Activated CD8-positive, alpha-beta memory T cell treated with anti-CD3 and anti-CD28 coated beads, Interleukin-2, amount 50 U/mL, for 1 hour (primary cell): ENCODE results near the gene TRMT61B.

Experiments used
- DNase-seq: peaks from one replicate; pipeline ENCODE4 v3.0.0-alpha.2; 2020; ENCODE audit errors: extremely low read depth

The TRMT61B gene

DNA sequence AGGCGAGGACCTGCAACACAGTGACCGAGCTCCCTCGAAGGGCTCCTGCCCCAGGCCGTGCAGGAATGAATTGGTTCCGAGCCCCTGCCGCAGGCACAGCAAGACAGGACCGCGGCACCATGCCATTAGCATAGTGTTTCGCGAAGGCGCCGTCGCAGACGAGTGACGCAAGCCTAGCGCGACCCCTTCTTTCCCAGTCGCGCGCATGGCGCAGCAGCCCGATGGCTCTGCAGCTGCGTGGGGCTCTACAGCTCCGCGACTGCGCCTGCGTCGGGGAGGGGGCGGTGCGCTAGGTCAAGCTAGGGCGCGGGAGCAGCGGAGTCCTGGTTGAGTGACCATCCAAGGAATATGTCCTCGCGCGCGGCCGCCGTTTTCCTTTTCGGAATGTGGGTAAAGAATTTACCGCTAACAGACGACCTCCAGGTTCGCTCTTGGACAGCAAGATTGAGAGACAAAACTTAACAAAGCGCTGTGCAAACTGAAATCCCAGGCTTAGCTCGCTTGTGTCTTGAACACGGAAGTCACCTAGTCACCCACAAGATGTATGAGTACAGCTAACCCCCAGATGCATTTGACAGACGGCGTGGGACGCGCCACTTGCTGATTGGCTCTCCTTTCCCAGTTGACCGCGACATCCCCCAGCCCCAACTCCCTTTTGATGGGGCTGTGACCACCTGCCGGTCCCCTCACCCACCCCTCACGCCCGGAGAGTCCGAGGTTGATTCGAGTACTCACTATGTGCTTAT, at the start of gene TRMT61B:
Gene TRMT61B (minus strand): TSS at position 164 of the 746 bp plus-strand sequence. CDS start 32 bp downstream, at position 132.
- DNase-seq = peak; percentile 87

DNA sequence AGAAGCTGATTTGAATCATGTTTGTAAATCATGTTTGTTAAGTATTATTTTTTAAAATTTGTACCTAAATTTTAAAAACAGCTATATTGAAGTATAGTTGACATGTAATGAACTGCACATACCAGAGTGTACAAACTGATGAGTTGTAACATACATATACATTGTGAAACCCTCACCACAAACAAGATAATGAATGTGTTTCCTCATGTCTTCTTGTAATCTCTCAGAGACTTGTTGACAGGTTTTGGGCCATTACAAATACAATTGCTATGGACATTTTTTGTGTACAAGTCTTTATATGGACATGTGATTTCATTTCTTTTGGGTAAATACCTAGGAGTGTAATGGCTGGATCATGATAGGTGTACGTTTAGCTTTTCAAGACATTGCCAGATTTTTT, 45.8 kb upstream of the TRMT61B start:
- no peak for DNase-seq

DNA sequence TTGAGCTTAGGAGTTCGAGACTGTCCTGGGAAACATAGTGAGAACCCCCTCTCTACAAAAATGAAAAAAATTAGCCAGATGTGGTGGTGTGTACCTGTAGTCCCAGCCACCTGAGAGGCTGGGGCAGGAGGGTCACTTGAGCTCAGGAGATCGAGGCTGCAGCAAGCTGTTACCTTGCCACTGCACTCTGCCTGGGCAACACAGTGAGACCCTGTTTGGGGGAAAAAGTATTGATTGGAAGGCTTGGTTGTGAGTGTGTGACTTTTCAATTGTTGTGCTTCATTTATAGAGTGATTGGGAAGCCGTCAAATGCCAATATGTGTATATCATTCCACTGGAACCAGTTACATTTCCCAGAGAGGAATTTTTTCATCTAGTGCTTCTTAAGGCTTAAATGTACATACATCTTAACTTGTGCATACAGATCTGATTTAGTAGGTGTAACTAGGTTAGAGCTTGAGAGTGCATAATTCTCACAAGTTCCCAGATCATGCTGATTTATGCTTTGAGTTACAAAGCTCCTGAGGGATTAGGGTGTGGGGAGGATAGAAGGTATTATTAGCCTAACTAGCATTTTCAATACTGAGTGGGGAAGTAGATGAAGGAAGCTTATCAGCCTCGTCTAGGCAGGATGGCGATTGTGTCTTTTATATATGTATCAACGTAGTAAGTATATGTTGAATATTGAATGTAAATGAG, 39.7 kb upstream of the TRMT61B start:
- DNase-seq = no peak

DNA sequence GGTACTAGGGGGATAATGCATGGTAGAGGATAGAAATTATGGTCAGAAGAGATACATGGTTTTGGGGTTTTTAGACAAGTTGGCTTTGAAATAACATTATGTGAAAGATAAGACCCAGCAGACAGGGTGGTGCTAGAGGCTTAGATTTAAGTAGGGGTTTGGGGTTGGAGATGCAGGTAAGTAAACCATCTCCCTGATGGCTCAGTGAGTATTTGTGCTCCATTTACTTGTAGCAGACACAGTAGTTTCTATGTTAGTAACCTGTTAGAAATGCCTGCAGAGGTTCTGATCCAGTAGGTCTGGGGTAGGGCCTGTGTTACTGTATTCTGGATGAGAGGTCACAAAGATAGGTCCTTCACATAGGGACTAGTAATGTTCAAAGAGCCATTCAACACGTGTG, 38.1 kb upstream of the TRMT61B start:
- DNase-seq = no peak

DNA sequence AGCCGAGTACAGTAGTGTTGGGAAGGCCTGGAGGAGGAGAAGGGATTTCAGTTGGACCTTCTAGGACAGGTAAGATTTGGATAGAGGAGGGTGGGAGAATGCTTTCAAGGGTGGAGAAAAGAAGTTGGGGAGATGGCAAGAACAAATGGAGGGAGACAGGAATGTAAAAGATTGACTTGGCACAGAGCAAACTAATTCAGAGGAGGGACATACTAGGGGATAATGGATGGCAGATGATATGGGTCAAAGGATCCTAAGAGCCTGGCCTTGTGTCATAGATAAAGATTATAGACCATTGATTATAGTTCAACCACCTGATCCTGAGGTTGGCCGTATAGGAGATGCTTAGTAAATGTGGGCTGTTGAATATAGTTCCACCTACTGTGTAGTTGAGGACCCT, 36.7 kb upstream of the TRMT61B start:
- DNase-seq = no peak

DNA sequence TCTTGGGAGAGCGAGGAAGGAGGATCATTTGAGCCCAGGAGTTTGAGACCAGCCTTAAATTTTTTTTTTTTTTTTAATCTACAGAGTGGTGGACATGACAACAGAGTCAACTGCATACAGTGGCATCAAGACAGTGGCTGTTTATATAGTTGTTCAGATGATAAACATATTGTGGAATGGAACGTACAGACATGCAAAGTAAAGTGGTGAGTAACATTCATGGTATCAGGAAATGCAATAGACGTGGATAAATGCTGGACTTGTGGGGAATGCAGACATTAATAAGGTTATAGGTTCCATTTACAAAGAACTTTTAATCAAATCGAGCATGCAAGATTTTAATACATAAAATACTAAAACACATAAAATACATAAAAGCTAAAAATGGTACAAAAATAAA, 36.3 kb upstream of the TRMT61B start:
- no peak for DNase-seq

DNA sequence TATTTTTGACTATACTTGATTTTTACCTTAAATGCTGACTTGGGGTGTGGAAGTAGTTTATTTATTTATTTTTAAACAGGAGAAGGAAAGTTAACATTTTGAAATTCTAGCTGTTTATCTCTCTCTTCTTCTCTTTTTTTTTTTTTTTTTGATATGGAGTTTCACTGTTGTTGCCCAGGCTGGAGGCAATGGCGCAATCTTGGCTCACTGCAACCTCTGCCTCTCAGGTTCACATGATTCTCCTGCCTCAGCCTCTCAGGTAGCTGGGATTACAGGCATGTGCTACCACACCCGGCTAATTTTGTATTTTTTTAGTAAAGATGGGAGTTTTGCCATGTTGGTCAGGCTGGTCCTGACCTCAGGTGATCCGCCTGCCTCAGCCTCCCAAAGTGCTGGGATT, 35.4 kb upstream of the TRMT61B start:
- DNase-seq = no peak

DNA sequence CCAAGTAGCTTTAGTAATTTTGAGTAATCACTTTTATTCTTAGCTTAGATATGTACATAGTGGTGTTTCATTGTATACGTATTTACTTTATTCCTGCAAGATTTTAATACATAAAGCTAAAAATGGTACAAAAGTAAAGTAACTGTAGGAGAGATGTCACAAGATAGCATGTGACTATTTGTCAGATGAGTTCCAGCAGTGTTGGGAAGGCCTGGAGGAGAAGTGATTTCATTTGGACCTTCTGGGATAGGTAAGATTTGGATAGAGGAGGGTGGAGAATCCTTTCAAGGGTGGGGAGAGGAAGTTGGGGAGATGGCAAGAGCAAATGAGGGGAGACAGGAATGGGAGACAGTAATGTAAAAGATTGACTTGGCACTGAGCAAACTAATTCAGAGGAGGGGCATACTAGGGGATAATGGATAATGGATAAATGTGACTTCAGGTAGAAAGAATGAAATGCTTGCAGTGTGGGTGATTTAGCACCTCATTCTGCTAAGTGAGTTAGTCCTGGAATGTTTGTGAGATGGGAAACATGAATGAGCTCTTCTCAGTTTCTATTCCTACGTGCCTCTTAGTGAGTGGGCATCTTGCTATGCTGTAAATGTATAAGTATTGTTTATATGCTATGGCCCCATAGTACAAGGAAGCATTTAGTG, 34.8 kb upstream of the TRMT61B start:
- no peak for DNase-seq

DNA sequence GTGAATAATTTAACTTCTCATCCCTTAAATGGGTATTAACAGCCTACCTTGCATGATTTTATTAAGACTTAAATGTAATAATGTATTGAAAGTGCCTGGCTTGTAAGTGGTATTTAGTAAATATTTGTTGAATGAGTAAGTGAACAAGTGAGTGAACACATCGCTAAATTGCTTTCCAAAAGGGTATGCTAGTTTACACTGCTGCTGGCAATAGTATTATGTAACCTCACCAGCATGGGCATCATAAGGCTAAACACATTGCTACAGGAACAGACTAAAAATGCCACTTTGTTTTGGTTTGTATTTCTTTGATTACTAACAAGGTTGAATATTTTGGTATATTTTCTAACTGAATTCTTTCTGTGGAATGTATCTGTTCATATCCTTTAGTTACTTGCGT, 34.2 kb upstream of the TRMT61B start:
- DNase-seq = no peak

DNA sequence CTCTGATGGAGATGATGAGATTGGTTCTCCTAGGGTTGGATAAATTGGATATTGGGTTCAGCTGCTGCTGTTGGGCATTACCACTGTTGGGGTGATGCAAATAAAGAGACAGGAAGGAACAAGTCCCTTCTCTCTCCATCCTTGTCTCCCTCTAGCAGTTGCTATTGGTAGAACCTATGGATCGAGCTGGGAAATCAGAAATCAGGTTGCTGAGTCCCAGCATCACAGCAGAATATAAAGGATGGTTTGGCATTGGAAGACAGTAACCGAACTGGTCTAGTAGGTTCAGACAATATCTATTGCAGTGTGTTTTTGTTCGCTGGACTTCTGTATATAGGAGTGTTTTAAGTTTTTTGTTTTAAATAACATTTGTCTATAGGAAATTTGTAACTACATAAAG, 32.5 kb upstream of the TRMT61B start:
- no peak for DNase-seq

DNA sequence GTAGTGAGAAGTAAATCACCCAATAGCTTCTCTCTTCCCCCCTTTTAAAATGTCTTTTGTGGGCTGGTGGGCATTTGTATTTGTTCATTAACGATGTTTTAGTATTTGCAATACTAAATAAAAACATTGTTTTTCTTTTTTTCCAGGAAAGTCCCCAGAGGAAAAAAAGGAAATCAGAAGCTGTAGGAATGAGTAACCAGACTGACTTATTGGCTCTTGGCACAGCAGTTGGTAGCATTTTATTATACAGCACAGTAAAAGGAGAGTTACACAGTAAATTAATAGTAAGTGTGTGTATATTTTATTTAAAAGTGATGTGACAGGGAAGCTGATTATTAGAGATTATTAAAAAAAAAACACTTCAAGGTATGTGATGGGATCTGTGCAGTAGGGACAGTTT, 31.7 kb upstream of the TRMT61B start:
- no peak for DNase-seq

DNA sequence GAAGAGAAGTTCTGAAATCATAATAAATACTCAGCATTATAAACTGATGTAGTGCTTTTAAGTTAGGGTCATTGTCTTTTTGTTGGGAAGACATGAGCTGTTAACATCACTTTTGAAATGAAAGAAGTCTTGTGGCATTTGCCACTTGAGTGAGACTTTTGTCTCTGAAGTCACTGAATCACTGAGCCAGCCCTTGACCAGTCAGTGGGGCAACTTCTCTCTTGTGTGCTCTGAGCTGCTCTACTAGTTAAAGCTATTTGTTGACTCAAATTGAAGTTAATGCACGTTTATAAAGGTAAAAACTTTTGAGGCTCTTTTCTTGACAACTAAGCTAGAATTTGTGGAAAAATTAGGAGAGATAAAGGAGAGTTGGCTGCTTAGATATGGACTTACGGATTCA, 31.1 kb upstream of the TRMT61B start:
- no peak for DNase-seq

DNA sequence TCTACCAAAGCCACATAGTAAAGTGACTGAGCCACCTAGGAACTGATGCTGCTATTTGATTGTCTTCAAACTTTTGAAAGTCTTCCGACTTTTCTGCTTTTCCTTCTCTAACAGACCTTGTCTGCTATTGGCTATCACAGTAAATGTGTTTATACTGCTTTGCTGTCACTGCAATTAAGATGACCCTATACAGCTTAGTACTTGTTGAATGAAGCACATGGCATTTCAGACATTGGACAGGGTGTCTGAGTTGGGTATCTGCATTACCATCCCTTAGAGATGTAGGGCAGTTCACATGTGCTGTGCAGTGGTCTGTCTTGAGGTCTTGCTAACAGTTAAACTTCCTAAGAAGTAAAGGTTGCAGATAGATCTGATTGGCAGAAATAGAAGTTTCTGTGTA, 27.9 kb upstream of the TRMT61B start:
- DNase-seq = no peak

DNA sequence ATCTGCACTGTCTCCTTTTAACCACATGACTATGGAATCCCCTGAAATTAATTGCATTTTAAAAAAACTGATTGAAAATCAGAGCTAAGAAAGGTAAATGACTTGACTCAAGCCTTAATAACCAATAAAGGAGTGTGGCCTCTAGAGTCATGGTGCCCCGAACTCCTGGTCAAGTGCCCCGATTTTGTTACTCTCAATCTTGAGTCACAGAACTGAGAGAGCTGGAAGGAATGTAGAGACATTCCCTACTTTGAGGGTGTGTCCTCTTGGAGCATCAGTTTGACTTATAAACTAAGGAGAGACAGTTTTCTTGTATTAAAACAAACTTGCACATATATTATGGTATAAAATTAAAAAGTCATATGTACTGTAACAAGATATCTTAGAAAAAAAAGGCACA, 26.8 kb upstream of the TRMT61B start:
- no peak for DNase-seq

DNA sequence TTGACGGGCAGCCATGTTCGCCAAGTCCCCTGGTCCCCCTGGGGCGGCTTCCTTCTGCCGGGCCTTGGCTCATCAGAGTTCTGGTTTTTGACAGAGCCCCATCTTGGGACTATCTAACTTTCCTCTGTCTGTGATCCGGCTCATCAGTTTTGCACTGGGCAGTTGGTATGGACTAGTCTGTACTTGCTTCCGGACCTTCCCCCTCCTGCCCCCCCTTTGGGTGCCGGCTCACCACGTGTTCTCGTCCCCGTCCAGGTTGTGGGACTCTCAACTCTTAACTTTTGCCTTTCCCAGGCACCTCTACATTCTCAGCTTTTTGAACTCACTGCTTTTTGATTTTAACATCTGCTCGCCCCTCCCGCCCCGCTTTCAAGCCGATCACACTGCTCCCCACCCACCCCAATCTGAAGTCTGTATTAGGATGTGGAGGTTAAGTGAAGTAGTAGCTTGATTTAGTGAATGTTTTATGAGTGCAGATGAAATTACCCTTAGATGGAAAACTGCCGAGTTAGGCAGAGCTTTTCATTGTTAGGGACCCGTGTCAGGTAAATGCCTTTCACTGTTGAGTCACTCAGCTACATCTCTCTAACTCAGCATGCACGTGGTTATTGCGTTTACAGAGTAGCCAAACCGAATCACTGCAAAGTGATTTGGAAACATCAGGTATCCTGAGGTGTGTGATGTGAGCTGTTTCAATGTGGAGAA, 25.2 kb upstream of the TRMT61B start:
- DNase-seq = no peak

DNA sequence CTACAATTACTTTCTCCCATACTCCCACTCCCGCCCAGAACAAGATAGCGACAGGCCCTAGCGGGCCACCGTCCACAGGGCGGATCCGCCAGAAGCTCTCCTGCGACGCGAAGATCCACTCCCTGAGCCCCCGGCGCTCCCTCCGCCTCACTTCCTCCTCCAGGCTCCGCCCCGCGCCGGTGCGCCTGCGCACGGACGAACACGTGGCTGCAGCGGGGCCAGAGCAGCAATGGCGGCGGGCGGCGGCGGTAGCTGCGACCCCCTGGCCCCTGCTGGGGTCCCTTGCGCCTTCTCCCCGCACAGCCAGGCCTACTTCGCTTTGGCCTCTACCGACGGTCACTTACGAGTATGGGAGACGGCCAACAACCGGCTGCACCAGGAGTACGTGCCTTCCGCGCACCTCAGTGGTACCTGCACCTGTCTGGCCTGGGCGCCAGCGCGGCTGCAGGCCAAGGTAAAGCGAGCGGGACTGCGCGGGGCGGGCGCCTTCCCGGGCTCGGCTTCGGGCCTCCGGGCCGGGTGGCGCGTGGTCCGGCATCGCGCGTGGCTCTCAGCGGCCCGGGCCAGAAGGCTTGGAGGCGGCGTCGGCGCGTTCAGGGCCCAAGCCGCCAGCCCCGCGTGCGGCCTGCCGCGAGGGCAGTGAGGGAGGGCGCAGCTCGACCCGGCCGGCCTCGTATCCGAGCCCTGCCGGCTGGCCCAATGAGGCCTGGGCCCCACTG, 24.5 kb upstream of the TRMT61B start, which contains the start of gene WDR43:
Gene WDR43 (plus strand): TSS at position 198 of the 719 bp plus-strand sequence. CDS start 32 bp downstream, at position 230.
- DNase-seq = peak; percentile 88

DNA sequence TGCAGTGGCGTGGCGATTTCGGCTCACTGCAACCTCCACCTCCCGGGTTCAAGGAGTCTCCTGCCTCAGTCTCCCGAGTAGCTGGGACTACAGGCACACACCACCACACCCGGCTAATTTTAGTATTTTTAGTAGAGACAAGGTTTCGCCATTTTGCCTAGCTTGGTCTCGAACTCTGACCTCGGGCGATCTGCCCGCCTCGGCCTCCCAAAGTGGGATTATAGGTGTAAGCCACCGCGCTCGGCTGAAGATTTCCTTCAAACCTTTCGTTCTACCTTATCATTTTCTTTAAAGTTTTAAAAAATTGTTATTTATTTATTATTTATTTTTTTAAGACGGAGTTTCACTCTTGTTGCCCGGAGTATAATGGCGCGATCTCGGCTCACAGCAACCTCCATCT, 23.4 kb upstream of the TRMT61B start:
- DNase-seq = no peak

DNA sequence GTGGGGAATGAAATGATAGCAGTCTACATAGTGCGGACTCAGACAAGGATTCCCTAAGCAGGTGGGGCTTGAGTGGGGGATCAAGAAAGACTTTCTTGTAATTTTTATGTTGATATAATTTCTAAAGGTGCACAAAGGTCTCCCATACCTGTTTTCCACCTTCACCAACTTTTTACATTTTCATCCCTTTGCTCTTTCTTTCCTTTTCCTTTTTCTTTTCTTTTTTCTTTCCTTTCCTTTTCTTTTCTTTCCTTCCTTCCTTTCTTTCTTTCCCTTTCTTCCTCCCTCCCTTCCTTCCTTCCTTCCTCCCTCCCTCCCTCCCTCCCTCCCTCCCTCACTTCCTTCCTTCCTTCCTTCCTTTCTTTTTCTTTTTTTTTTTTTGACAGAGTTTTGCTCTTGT, 10.1 kb upstream of the TRMT61B start:
- no peak for DNase-seq

DNA sequence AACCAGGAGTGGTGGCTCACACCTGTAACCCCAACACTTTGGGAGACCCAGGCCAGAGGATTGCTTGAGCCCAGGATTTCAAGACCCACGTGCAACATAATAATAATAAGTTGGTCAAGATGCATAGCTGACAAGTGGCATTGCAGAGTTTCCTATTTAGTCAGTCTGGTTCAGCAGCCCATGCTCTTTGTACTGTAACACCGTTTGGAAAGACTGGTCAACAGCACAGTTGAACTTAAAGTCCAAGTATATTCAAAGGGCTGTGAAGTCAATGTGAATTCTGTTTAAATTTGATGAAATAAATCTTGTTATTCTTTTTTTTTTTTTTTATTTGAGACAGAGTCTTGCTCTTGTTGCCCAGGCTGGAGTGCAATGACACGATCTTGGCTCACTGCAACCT, 1.5 kb upstream of the TRMT61B start:
- no peak for DNase-seq

DNA sequence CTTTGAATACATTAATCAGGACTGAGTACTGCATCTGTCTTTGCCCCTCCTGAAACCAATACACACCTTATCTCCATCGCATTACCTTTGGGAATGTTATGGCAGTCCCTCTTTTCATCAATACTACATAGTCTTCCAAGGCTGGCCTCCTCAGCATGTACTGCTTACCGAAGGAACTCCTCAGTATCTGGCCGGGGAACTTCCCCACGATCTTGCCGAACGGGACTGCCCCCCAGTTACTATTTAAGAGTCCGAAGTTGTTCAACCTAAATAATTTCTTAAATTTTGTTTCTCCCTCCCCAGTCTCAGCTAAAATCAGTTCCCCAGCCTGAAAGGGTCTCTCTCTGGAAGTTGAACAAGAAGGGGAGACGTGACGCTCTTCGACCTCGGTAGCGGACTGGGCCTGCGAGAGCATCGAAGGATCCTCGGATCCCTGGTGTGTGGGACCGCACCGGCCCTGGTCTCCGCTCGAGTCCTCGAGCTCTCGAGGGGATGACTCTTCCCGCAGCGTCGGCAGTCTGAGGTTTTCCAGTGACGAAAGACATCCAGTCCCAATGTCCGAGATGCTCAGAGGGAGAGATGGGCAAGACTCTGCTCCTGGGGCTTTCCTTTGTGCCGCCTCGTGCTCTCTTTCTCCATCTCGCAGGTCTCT, 489 bp downstream of the TRMT61B start:
- DNase-seq = no peak

DNA sequence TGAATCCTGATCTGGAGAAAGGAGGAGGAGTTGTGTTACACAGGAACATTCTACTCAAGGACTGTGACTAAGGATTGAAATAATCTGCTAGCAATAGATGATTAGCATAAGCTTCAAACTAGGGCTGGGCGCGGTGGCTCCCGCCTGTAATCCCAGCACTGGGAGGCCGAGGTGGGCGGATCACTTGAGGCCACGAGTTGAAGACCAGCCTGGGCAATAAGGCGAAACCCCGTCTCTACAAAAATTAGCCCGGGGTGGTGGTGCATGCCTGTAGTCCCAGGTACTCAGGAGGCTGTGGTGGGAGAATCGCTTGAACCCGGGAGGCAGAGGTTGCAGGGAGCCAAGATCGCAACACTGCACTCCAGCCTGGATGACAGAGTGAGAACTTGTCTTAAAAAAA, 1.5 kb downstream of the TRMT61B start:
- no peak for DNase-seq
